ENCODE results near the gene ORMDL2. TPM values are rescaled to one million over a fixed set of nuclear protein-coding genes. Genes with fewer than 3 reads are reported as not detected.

Gene ORMDL2
- total and polyA plus RNA-seq, 2 donors (not counting 3 experiments of a cell fraction or from before 2014, with no cell fraction given) = 55.0 to 70.4 TPM

DNA sequence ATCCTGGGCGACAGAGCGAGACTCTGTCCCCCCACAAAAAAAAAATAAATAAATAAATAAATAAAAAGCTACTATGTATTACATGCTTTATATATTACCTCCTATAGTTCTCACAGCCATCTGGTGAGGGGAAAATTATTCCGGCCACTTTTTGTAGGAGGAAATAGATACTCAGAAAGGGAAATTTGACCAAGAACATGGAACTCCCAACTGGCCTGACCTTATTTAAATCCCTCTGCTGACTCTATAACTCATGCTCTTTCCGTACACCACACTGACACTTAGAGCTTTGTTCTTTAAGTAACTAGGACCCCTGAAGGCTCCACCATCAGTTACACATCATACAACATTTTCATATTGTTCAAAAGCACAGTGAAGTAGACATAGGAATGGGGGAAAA, 27.1 kb downstream of the ORMDL2 start:
- no peak overlapping the region for H3K4me2 ChIP-seq (ENCODE audit: insufficient read depth, low read length)
- H3K4me3 ChIP-seq (replicated peaks in 1 of 3; ENCODE audit: insufficient read depth in 1 of 3, low read depth in 1 of 3, low read length in 3 of 3) = no peak overlapping the region
- H4K20me1 ChIP-seq (replicated peaks; ENCODE audit: control insufficient read depth, extremely low read depth, insufficient read depth, low read length) = no peaks in the 10 kb centered on the region
- no peak for TF ChIP-seq CTCF (IDR thresholded peaks at IDR 0.05; ENCODE audit: extremely low read depth in 1 of 2, insufficient read depth in 1 of 2, low read depth in 1 of 2, low read length in 2 of 2)
- no peak for TF ChIP-seq MYC (IDR thresholded peaks at IDR 0.05; ENCODE audit: low read depth, low read length)
- TF ChIP-seq, protein P1, sequence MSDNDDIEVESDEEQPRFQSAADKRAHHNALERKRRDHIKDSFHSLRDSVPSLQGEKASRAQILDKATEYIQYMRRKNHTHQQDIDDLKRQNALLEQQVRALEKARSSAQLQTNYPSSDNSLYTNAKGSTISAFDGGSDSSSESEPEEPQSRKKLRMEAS (IDR thresholded peaks at IDR 0.05; ENCODE audit: insufficient read depth, insufficient read length) = no peak
- no peak for TF ChIP-seq JUN (IDR thresholded peaks at IDR 0.05; ENCODE audit: borderline replicate concordance, insufficient read depth, insufficient read length, low read depth)
- TF ChIP-seq GATA2 (IDR thresholded peaks at IDR 0.05; ENCODE audit: insufficient read depth, insufficient read length, low read depth, low read length) = no peak
- no peak for TF ChIP-seq POLR2AphosphoS5 (IDR thresholded peaks at IDR 0.05; ENCODE audit: insufficient read depth, low read depth, low read length)
- no peak for TF ChIP-seq POLR2A (IDR thresholded peaks at IDR 0.05; ENCODE audit: low read depth, low read length)
- TF ChIP-seq FOS (IDR thresholded peaks at IDR 0.05; ENCODE audit: borderline replicate concordance, insufficient read depth, low read length) = no peak
- no peak for TF ChIP-seq EZH2 (IDR thresholded peaks at IDR 0.05; ENCODE audit: borderline replicate concordance, low read depth, low read length, severe bottlenecking)
- no peak overlapping the region for H2AFZ ChIP-seq (ENCODE audit: low read depth, low read length)
- H3K9me1 ChIP-seq (replicated peaks; ENCODE audit: control insufficient read depth, extremely low read depth, insufficient read depth, low read length) = no peaks in the 10 kb centered on the region
- intact Hi-C loops (cut with micrococcal nuclease) (no loop called here), dilution Hi-C loops (cut with MboI; ENCODE audit: extremely low pct_ligation_motif_present, low sequenced_read_pairs) (no loop called here)
- H3K27ac ChIP-seq (ENCODE audit: insufficient read depth, low read depth, low read length) = no peak overlapping the region
- peaks cover 21% of the 10 kb centered on the region for H3K4me1 ChIP-seq (ENCODE audit: control insufficient read depth, extremely low read depth, insufficient read depth, low read length)
- CTCF ChIA-PET = interaction anchor here (2.6 kb wide), 1 partner anchor 14 kb away, joined by 7 read pairs; no protein-coding TSS in a partner anchor
- no peaks in the 10 kb centered on the region for H3K27me3 ChIP-seq (ENCODE audit: control insufficient read depth in 2 of 2, insufficient read depth in 2 of 2, low read length in 2 of 2)
- FAIRE-seq = no peak
- no peak for DNase-seq (ENCODE audit: low read depth, low spot score)
- H3K9ac ChIP-seq (replicated peaks; ENCODE audit: extremely low read depth, insufficient read depth, low read length) = no peak overlapping the region
- H3K9me3 ChIP-seq (replicated peaks; ENCODE audit: control insufficient read depth, insufficient read depth, low read length) = no peaks in the 10 kb centered on the region
- H3K36me3 ChIP-seq (ENCODE audit: control insufficient read depth in 2 of 2, extremely low read depth in 1 of 2, insufficient read depth in 2 of 2, low read length in 2 of 2) = no peaks in the 10 kb centered on the region
- no peaks in the 10 kb centered on the region for H3K79me2 ChIP-seq (ENCODE audit: control insufficient read depth, insufficient read depth, low read length)
- BruUV-seq (replicated peaks) = no TSS peak
- POLR2A ChIA-PET = no interaction called here
